H9 (cell line): ENCODE results near the gene CST3. TPM values are rescaled to one million over a fixed set of nuclear protein-coding genes. Genes with fewer than 3 reads are reported as not detected.

Experiments
- DNase-seq: peaks from one replicate; pipeline ENCODE4 v3.0.0-alpha.2; 2017
- H2AFZ ChIP-seq: one replicate; pipeline ENCODE4 v1.6.1; 2013; ENCODE audit warnings: mild to moderate bottlenecking, low read length, control low read depth, moderate library complexity
- H2AK5ac ChIP-seq: 2 replicates; pipeline ENCODE4 v1.6.1; 2013; ENCODE audit warnings: low read length, control low read depth, mixed read lengths; ENCODE audit not compliant: insufficient read length
- H2BK120ac ChIP-seq: one replicate; pipeline ENCODE4 v1.6.1; 2013; ENCODE audit warnings: low read depth, mild to moderate bottlenecking, low read length, control low read depth, inconsistent platforms; ENCODE audit not compliant: poor library complexity, severe bottlenecking
- H2BK12ac ChIP-seq: 2 replicates; pipeline ENCODE4 v1.6.1; 2013; ENCODE audit warnings: low read length, control low read depth, mixed read lengths, low read depth; ENCODE audit not compliant: insufficient read length
- H2BK15ac ChIP-seq: 2 replicates; pipeline ENCODE4 v1.6.1; 2013; ENCODE audit warnings: low read depth, low read length, control low read depth
- H2BK20ac ChIP-seq: one replicate; pipeline ENCODE4 v1.6.1; 2013; ENCODE audit warnings: low read depth, mild to moderate bottlenecking, low read length, control low read depth, inconsistent platforms; ENCODE audit not compliant: poor library complexity, severe bottlenecking
- H2BK5ac ChIP-seq: 2 replicates; pipeline ENCODE4 v1.6.1; 2013; ENCODE audit warnings: low read length, control low read depth, mixed read lengths; ENCODE audit not compliant: insufficient read length
- H3K14ac ChIP-seq: 2 replicates; pipeline ENCODE4 v1.6.1; 2013; ENCODE audit warnings: low read length, control low read depth; ENCODE audit not compliant: insufficient read depth
- H3K18ac ChIP-seq: 2 replicates; pipeline ENCODE4 v1.6.1; 2013; ENCODE audit warnings: low read depth, mild to moderate bottlenecking, mixed read lengths, low read length, control low read depth; ENCODE audit not compliant: insufficient read length
- H3K23ac ChIP-seq: 2 replicates; pipeline ENCODE4 v1.6.1; 2013; ENCODE audit warnings: low read length, control low read depth, mixed read lengths, low read depth; ENCODE audit not compliant: insufficient read length
- H3K23me2 ChIP-seq: 2 replicates; pipeline ENCODE4 v1.6.1; 2013; ENCODE audit warnings: low read depth, mild to moderate bottlenecking, mixed read lengths, low read length, control low read depth; ENCODE audit not compliant: insufficient read length, poor library complexity, severe bottlenecking
- H3K27ac ChIP-seq: 2 replicates; pipeline ENCODE4 v1.5.1; 2013; ENCODE audit warnings: low read length, control low read depth, mixed read lengths, low read depth; ENCODE audit not compliant: insufficient read length
- H3K27me3 ChIP-seq: 2 replicates; pipeline ENCODE4 v1.6.1; 2013; ENCODE audit warnings: low read length, control low read depth, inconsistent platforms; ENCODE audit not compliant: insufficient read depth
- H3K4ac ChIP-seq: 2 replicates; pipeline ENCODE4 v1.6.1; 2013; ENCODE audit warnings: low read depth, mild to moderate bottlenecking, control low read depth, inconsistent platforms, low read length, moderate library complexity
- H3K4me1 ChIP-seq: 2 replicates; pipeline ENCODE4 v1.6.1; 2013; ENCODE audit warnings: low read length, control low read depth, inconsistent platforms; ENCODE audit not compliant: insufficient read depth
- H3K4me2 ChIP-seq: 2 replicates; pipeline ENCODE4 v1.6.1; 2013; ENCODE audit warnings: low read length, control low read depth, mixed read lengths; ENCODE audit not compliant: insufficient read length, insufficient read depth
- H3K56ac ChIP-seq: 2 replicates; pipeline ENCODE4 v1.6.1; 2013; ENCODE audit warnings: low read depth, mild to moderate bottlenecking, mixed read lengths, low read length, control low read depth; ENCODE audit not compliant: insufficient read length
- H3K79me1 ChIP-seq: 2 replicates; pipeline ENCODE4 v1.6.1; 2013; ENCODE audit warnings: low read depth, mild to moderate bottlenecking, moderate library complexity, low read length, control low read depth, inconsistent platforms; ENCODE audit not compliant: insufficient read depth, poor library complexity, severe bottlenecking
- H3K79me2 ChIP-seq: 2 replicates; pipeline ENCODE4 v1.6.1; 2013; ENCODE audit warnings: low read length, control low read depth, inconsistent platforms; ENCODE audit not compliant: insufficient read depth
- H3K9ac ChIP-seq: 2 replicates; pipeline ENCODE4 v1.6.1; 2013; ENCODE audit warnings: low read length, control low read depth, mixed read lengths; ENCODE audit not compliant: insufficient read length; ENCODE audit errors: extremely low read depth
- H3K9me3 ChIP-seq: one replicate; pipeline ENCODE4 v1.6.1; 2013; ENCODE audit warnings: low read depth, low read length, inconsistent platforms; ENCODE audit not compliant: control insufficient read depth
- H3T11ph ChIP-seq: one replicate; pipeline ENCODE4 v1.6.1; 2013; ENCODE audit warnings: mild to moderate bottlenecking, low read length, control low read depth, inconsistent platforms
- H4K20me1 ChIP-seq: one replicate; pipeline ENCODE4 v1.6.1; 2013; ENCODE audit not compliant: control insufficient read depth, insufficient read length, insufficient read depth
- H4K5ac ChIP-seq: 2 replicates; pipeline ENCODE4 v1.6.1; 2013; ENCODE audit warnings: low read depth, mild to moderate bottlenecking, mixed read lengths, low read length, control low read depth; ENCODE audit not compliant: insufficient read length
- H4K8ac ChIP-seq: replicated peaks from 2 replicates; pipeline ENCODE4 v1.6.1; 2013; ENCODE audit warnings: low read length, control low read depth, mixed read lengths, low read depth; ENCODE audit not compliant: insufficient read length
- H4K91ac ChIP-seq: 2 replicates; pipeline ENCODE4 v1.6.1; 2013; ENCODE audit warnings: low read depth, mild to moderate bottlenecking, moderate library complexity, mixed read lengths, low read length, control low read depth; ENCODE audit not compliant: insufficient read length
- H3K27ac Mint-ChIP-seq, 3 experiments: 2 replicates in 2 of 3; 3 replicates in 1 of 3; pipeline ENCODE4 v1.8.0; 2020 to 2021; ENCODE audit warnings: mixed read lengths in 3 of 3, mild to moderate bottlenecking in 1 of 3, moderate library complexity in 1 of 3
- H3K27me3 Mint-ChIP-seq: 2 replicates; pipeline ENCODE4 v1.8.0; 2021; ENCODE audit warnings: low read depth, mild to moderate bottlenecking, moderate library complexity, mixed read lengths
- H3K36me3 Mint-ChIP-seq, 3 experiments: 2 replicates in 2 of 3; 3 replicates in 1 of 3; pipeline ENCODE4 v1.8.0; 2020 to 2021; ENCODE audit warnings: low read depth in 3 of 3, mixed read lengths in 3 of 3; ENCODE audit not compliant: insufficient read depth in 1 of 3
- H3K4me1 Mint-ChIP-seq, 2 experiments: 2 replicates each; pipeline ENCODE4 v1.8.0; 2020; ENCODE audit warnings: mixed read lengths in 2 of 2
- H3K4me3 Mint-ChIP-seq, 2 experiments: 2 replicates in 1 of 2; 3 replicates in 1 of 2; pipeline ENCODE4 v1.8.0; 2020 to 2021; ENCODE audit warnings: mild to moderate bottlenecking in 2 of 2, mixed read lengths in 2 of 2, moderate library complexity in 1 of 2
- H3K9me3 Mint-ChIP-seq, 2 experiments: 2 replicates in 1 of 2; 3 replicates in 1 of 2; pipeline ENCODE4 v1.8.0; 2020; ENCODE audit warnings: mild to moderate bottlenecking in 2 of 2, mixed read lengths in 2 of 2, moderate library complexity in 1 of 2
- CTCF ChIP-seq: fragments of 200-600 bp; sonication (generic); conservative IDR thresholded peaks from 3 replicates; pipeline ENCODE4 v1.8.0; 2021; ENCODE audit warnings: antibody characterized with exemption, mild to moderate bottlenecking
- WGBS: extraction: QIAGEN DNeasy Blood & Tissue Kit; methylation state at CpG from one replicate; pipeline ENCODE4 v1.1.7; 2013; ENCODE audit warnings: missing lambda C conversion rate, low lambda C conversion rate, mixed read lengths; ENCODE audit not compliant: insufficient read length; ENCODE audit errors: extremely low coverage; 5-methylcytosine and 5-hydroxymethylcytosine counted together
- total RNA-seq: library from RNA; stranded (reverse); gene quantifications from 2 replicates; pipeline ENCODE4 v1.2.1, GENCODE V29; 2021

The CST3 gene
- total RNA-seq, 1 experiment from 2014 or later = 77.2 TPM

GRCh38 chr20:23629542-23630391, 8.0 kb downstream of the CST3 start:
- Mint-ChIP-seq H3K27ac (no peak overlapping the region), H3K27me3 (peaks cover 7% of the 10 kb centered on the region), H3K4me1 (peaks cover 25 to 35% of the 10 kb centered on the region in 2 experiments), H3K4me3 (no peak overlapping the region), H3K9me3 (peaks cover 0 to 3% of the 10 kb centered on the region in 2 experiments; a peak in 1 of 5 replicates), H3K36me3 (peaks cover 0 to 8% (median 0%) of the 10 kb centered on the region in 3 experiments; a peak in 4 of 7 replicates)
- H3K23ac ChIP-seq = no peak overlapping the region
- H3K9ac ChIP-seq = no peak overlapping the region
- H3K9me3 ChIP-seq = no peaks in the 10 kb centered on the region
- H4K8ac ChIP-seq = no peak overlapping the region
- DNase-seq = no peak
- no peak overlapping the region for H3K4ac ChIP-seq
- H3K56ac ChIP-seq = no peak overlapping the region
- H3K27me3 ChIP-seq = no peaks in the 10 kb centered on the region
- H2BK12ac ChIP-seq = no peak overlapping the region
- no peak overlapping the region for H3K27ac ChIP-seq
- H3K79me1 ChIP-seq = no peaks in the 10 kb centered on the region
- no CpG with 5 or more reads among the region's 12 CpGs for WGBS
- H2BK20ac ChIP-seq = no peak overlapping the region
- no peak overlapping the region for H2AK5ac ChIP-seq
- no peak overlapping the region for H2BK5ac ChIP-seq
- no peak overlapping the region for H2AFZ ChIP-seq
- no peak overlapping the region for H3K14ac ChIP-seq
- H4K20me1 ChIP-seq = no peaks in the 10 kb centered on the region
- no peak overlapping the region for H2BK15ac ChIP-seq
- H3K79me2 ChIP-seq = no peaks in the 10 kb centered on the region
- TF ChIP-seq CTCF = no peak
- no peak overlapping the region for H3K18ac ChIP-seq
- no peak overlapping the region for H4K91ac ChIP-seq
- no peak overlapping the region for H2BK120ac ChIP-seq
- H3T11ph ChIP-seq = no peak overlapping the region
- H3K4me1 ChIP-seq = no peaks in the 10 kb centered on the region
- no peak overlapping the region for H4K5ac ChIP-seq
- H3K23me2 ChIP-seq = no peaks in the 10 kb centered on the region
- H3K4me2 ChIP-seq = no peak overlapping the region
